ENCODE measurements around the gene BPIFB6. TPM values are rescaled to one million over a fixed set of nuclear protein-coding genes. Genes with fewer than 3 reads are reported as not detected.

BPIFB6 gene
- total and polyA plus RNA-seq, 10 of the 15 experiments (the other 5 are each of a cell fraction or from before 2014, with no cell fraction given): not detected

DNA sequence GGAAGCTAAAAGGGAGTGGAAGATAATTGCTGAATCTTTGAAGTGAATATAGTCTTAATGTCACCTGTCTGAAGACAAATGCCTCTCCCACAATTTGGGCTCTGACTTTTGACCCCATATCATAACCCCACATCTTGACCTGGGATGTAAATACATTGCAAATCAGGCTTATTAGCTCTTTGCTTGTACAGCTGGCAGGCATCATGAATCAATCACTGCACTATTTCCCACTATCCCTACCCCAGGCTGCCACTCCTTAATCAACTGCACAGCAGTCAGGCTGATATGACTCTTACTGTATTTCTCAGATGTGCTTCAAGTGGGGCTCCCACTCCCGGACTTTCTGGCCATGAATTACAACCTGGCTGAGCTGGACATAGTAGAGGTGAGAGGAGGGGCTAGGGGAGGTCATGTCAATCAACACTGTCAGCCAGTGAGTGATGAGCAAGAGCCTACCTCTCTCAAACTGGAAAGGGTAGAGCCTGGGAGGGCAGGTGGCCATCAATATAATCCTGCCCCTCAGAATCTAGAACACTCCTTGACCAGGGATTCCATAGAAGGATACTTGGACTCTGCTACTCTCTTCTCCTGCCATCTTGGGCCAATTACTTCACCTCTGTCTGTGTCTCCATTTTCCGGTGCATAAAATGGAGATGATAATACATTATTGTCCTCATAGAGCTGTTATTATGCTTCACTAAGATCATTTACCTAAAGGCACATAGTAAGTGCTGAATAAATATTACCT, 11.7 kb downstream of the BPIFB6 start (continued):
- TF ChIP-seq, protein P1, sequence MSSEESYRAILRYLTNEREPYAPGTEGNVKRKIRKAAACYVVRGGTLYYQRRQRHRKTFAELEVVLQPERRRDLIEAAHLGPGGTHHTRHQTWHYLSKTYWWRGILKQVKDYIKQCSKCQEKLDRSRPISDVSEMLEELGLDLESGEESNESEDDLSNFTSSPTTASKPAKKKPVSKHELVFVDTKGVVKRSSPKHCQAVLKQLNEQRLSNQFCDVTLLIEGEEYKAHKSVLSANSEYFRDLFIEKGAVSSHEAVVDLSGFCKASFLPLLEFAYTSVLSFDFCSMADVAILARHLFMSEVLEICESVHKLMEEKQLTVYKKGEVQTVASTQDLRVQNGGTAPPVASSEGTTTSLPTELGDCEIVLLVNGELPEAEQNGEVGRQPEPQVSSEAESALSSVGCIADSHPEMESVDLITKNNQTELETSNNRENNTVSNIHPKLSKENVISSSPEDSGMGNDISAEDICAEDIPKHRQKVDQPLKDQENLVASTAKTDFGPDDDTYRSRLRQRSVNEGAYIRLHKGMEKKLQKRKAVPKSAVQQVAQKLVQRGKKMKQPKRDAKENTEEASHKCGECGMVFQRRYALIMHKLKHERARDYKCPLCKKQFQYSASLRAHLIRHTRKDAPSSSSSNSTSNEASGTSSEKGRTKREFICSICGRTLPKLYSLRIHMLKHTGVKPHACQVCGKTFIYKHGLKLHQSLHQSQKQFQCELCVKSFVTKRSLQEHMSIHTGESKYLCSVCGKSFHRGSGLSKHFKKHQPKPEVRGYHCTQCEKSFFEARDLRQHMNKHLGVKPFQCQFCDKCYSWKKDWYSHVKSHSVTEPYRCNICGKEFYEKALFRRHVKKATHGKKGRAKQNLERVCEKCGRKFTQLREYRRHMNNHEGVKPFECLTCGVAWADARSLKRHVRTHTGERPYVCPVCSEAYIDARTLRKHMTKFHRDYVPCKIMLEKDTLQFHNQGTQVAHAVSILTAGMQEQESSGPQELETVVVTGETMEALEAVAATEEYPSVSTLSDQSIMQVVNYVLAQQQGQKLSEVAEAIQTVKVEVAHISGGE (CRISPR knock-in tag; IDR thresholded peaks at IDR 0.05): no peak
- TF ChIP-seq KDM1A (IDR thresholded peaks at IDR 0.05; ENCODE audit: borderline replicate concordance) (no peak), ZNF622 (IDR thresholded peaks at IDR 0.05) (no peak), GABPA (IDR thresholded peaks at IDR 0.05; ENCODE audit: low read depth) (no peak), DPF2 (IDR thresholded peaks at IDR 0.05) (no peak)
- TF ChIP-seq, protein P2, sequence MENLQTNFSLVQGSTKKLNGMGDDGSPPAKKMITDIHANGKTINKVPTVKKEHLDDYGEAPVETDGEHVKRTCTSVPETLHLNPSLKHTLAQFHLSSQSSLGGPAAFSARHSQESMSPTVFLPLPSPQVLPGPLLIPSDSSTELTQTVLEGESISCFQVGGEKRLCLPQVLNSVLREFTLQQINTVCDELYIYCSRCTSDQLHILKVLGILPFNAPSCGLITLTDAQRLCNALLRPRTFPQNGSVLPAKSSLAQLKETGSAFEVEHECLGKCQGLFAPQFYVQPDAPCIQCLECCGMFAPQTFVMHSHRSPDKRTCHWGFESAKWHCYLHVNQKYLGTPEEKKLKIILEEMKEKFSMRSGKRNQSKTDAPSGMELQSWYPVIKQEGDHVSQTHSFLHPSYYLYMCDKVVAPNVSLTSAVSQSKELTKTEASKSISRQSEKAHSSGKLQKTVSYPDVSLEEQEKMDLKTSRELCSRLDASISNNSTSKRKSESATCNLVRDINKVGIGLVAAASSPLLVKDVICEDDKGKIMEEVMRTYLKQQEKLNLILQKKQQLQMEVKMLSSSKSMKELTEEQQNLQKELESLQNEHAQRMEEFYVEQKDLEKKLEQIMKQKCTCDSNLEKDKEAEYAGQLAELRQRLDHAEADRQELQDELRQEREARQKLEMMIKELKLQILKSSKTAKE (IDR thresholded peaks at IDR 0.05; ENCODE audit: low read depth, poor library complexity, severe bottlenecking): no peak
- TF ChIP-seq, protein P3, sequence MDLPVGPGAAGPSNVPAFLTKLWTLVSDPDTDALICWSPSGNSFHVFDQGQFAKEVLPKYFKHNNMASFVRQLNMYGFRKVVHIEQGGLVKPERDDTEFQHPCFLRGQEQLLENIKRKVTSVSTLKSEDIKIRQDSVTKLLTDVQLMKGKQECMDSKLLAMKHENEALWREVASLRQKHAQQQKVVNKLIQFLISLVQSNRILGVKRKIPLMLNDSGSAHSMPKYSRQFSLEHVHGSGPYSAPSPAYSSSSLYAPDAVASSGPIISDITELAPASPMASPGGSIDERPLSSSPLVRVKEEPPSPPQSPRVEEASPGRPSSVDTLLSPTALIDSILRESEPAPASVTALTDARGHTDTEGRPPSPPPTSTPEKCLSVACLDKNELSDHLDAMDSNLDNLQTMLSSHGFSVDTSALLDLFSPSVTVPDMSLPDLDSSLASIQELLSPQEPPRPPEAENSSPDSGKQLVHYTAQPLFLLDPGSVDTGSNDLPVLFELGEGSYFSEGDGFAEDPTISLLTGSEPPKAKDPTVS (IDR thresholded peaks at IDR 0.05; ENCODE audit: low read depth, low read length): no peak
- TF ChIP-seq, protein P4, sequence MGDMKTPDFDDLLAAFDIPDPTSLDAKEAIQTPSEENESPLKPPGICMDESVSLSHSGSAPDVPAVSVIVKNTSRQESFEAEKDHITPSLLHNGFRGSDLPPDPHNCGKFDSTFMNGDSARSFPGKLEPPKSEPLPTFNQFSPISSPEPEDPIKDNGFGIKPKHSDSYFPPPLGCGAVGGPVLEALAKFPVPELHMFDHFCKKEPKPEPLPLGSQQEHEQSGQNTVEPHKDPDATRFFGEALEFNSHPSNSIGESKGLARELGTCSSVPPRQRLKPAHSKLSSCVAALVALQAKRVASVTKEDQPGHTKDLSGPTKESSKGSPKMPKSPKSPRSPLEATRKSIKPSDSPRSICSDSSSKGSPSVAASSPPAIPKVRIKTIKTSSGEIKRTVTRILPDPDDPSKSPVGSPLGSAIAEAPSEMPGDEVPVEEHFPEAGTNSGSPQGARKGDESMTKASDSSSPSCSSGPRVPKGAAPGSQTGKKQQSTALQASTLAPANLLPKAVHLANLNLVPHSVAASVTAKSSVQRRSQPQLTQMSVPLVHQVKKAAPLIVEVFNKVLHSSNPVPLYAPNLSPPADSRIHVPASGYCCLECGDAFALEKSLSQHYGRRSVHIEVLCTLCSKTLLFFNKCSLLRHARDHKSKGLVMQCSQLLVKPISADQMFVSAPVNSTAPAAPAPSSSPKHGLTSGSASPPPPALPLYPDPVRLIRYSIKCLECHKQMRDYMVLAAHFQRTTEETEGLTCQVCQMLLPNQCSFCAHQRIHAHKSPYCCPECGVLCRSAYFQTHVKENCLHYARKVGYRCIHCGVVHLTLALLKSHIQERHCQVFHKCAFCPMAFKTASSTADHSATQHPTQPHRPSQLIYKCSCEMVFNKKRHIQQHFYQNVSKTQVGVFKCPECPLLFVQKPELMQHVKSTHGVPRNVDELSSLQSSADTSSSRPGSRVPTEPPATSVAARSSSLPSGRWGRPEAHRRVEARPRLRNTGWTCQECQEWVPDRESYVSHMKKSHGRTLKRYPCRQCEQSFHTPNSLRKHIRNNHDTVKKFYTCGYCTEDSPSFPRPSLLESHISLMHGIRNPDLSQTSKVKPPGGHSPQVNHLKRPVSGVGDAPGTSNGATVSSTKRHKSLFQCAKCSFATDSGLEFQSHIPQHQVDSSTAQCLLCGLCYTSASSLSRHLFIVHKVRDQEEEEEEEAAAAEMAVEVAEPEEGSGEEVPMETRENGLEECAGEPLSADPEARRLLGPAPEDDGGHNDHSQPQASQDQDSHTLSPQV (IDR thresholded peaks at IDR 0.05): no peak

Data from GM12878 (cell line).